RWPE2 (cell line): ENCODE data around the gene ZBTB45.

Experiments
- ATAC-seq: fragments of 200-7000 bp; cut with Tn5 transposase; 3 replicates; pipeline ENCODE4 v1.9.1; 2021; ENCODE audit warnings: low read depth
- DNase-seq: peaks from one replicate; pipeline ENCODE4 v3.0.0-alpha.2; 2020; ENCODE audit warnings: low spot score
- H3K27ac ChIP-seq: fragments of 450-650 bp; 2 replicates; pipeline ENCODE4 v1.5.1; 2017; ENCODE audit warnings: mild to moderate bottlenecking; ENCODE audit not compliant: poor library complexity, severe bottlenecking
- H3K27me3 ChIP-seq: fragments of 250-450 bp; sonication (Bioruptor Pico); 2 replicates; pipeline ENCODE4 v1.5.1; 2021; ENCODE audit warnings: mild to moderate bottlenecking, moderate library complexity; ENCODE audit not compliant: insufficient read depth, poor library complexity, severe bottlenecking
- H3K36me3 ChIP-seq: fragments of 250-450 bp; sonication (Bioruptor Pico); 2 replicates; pipeline ENCODE4 v1.5.1; 2020; ENCODE audit warnings: low read depth, mild to moderate bottlenecking, moderate library complexity
- H3K4me1 ChIP-seq: fragments of 250-450 bp; sonication (Bioruptor Pico); 2 replicates; pipeline ENCODE4 v1.5.1; 2021; ENCODE audit warnings: mild to moderate bottlenecking, moderate library complexity; ENCODE audit not compliant: insufficient read depth, poor library complexity, severe bottlenecking
- H3K4me3 ChIP-seq: fragments of 250-450 bp; sonication (Bioruptor Pico); 2 replicates; pipeline ENCODE4 v1.5.1; 2021; ENCODE audit warnings: mild to moderate bottlenecking, moderate library complexity; ENCODE audit not compliant: severe bottlenecking
- H3K9me3 ChIP-seq: fragments of 250-450 bp; sonication (Bioruptor Pico); 2 replicates; pipeline ENCODE4 v1.5.1; 2021; ENCODE audit warnings: mild to moderate bottlenecking, moderate library complexity; ENCODE audit not compliant: severe bottlenecking
- CTCF ChIP-seq: fragments of 450-650 bp; IDR thresholded peaks from one replicate; pipeline ENCODE4 v1.5.1; 2017; ENCODE audit warnings: mild to moderate bottlenecking, moderate library complexity; ENCODE audit not compliant: poor library complexity, severe bottlenecking

The ZBTB45 gene

GRCh38 chr19:58519355-58520256 lies at the start of gene ZBTB45:
ZBTB45 (minus strand) TSS chr19:58519810; CDS start chr19:58517673, 2,137 bp downstream.
- H3K27ac ChIP-seq, result peak within 1 kb of the TSS; percentile 92
- DNase-seq (peak; percentile 92), ATAC-seq (peak; percentile 83)
- peaks cover 3% of the 10 kb centered on the region for H3K4me1 ChIP-seq
- TF ChIP-seq CTCF, result peak; percentile 88
- no peaks in the 10 kb centered on the region for H3K9me3 ChIP-seq
- peak within 1 kb of the TSS; percentile 54 for H3K4me3 ChIP-seq
- peaks cover 6% of the 10 kb centered on the region for H3K36me3 ChIP-seq
- no peaks in the 10 kb centered on the region for H3K27me3 ChIP-seq

- H3K9me3 ChIP-seq, result no peaks in the 10 kb centered on the region
- H3K27ac ChIP-seq, result no peak overlapping the region
- DNase-seq (no peak), ATAC-seq (no peak)
- no peak overlapping the region for H3K4me3 ChIP-seq
- H3K36me3 ChIP-seq, result no peaks in the 10 kb centered on the region
- H3K27me3 ChIP-seq, result no peaks in the 10 kb centered on the region
- TF ChIP-seq CTCF, result no peak
- no peaks in the 10 kb centered on the region for H3K4me1 ChIP-seq
Observed at GRCh38 chr19:58568453-58569130, 49.0 kb upstream of the ZBTB45 start.

GRCh38 chr19:58566989-58567388 lies 47.4 kb upstream of the ZBTB45 start:
- no peak overlapping the region for H3K4me3 ChIP-seq
- DNase-seq (no peak), ATAC-seq (no peak)
- no peaks in the 10 kb centered on the region for H3K9me3 ChIP-seq
- H3K4me1 ChIP-seq, result no peaks in the 10 kb centered on the region
- TF ChIP-seq CTCF, result no peak
- no peaks in the 10 kb centered on the region for H3K36me3 ChIP-seq
- no peaks in the 10 kb centered on the region for H3K27me3 ChIP-seq
- no peak overlapping the region for H3K27ac ChIP-seq

- ATAC-seq (no peak), DNase-seq (no peak)
- no peaks in the 10 kb centered on the region for H3K36me3 ChIP-seq
- TF ChIP-seq CTCF, result no peak
- H3K4me3 ChIP-seq, result no peak overlapping the region
- no peaks in the 10 kb centered on the region for H3K27me3 ChIP-seq
- H3K27ac ChIP-seq, result no peak overlapping the region
- H3K4me1 ChIP-seq, result no peaks in the 10 kb centered on the region
- no peaks in the 10 kb centered on the region for H3K9me3 ChIP-seq
Observed at GRCh38 chr19:58563823-58564222, 44.2 kb upstream of the ZBTB45 start.
